Ishikawa (cell line): ENCODE data around the gene ORC5.

Experiments
- CEBPB ChIP-seq: IDR thresholded peaks from 2 replicates; pipeline ENCODE4 v1.6.1; 2012
- CREB1 ChIP-seq: IDR thresholded peaks from 2 replicates; pipeline ENCODE4 v1.6.1; 2012; ENCODE audit warnings: low read depth
- EGR1 ChIP-seq: IDR thresholded peaks from 2 replicates; pipeline ENCODE4 v1.6.1; 2012
- EP300 ChIP-seq: IDR thresholded peaks from 2 replicates; pipeline ENCODE4 v1.6.1; 2012; ENCODE audit warnings: borderline replicate concordance
- FOXM1 ChIP-seq: IDR thresholded peaks from 2 replicates; pipeline ENCODE4 v1.6.1; 2012; ENCODE audit warnings: low read depth, borderline replicate concordance
- NFIC ChIP-seq: IDR thresholded peaks from 2 replicates; pipeline ENCODE4 v1.6.1; 2012
- RAD21 ChIP-seq: IDR thresholded peaks from 2 replicates; pipeline ENCODE4 v1.6.1; 2012; ENCODE audit warnings: low read depth
- TAF1 ChIP-seq: IDR thresholded peaks from 2 replicates; pipeline ENCODE4 v1.6.1; 2012; ENCODE audit warnings: low read depth, mild to moderate bottlenecking
- TCF12 ChIP-seq: IDR thresholded peaks from 2 replicates; pipeline ENCODE4 v1.6.1; 2012; ENCODE audit warnings: low read depth
- TEAD4 ChIP-seq: IDR thresholded peaks from 2 replicates; pipeline ENCODE4 v1.6.1; 2012
- YY1 ChIP-seq: IDR thresholded peaks from 2 replicates; pipeline ENCODE4 v1.6.1; 2012; ENCODE audit warnings: low read depth
- ZBTB7A ChIP-seq: IDR thresholded peaks from 2 replicates; pipeline ENCODE4 v1.6.1; 2012; ENCODE audit warnings: low read depth
- TF ChIP-seq, protein P1 (sequence below): IDR thresholded peaks from 2 replicates; pipeline ENCODE4 v1.6.1; 2012
- TF ChIP-seq, protein P2 (sequence below): IDR thresholded peaks from 2 replicates; pipeline ENCODE4 v1.6.1; 2012
- TF ChIP-seq, protein P3 (sequence below): IDR thresholded peaks from 2 replicates; pipeline ENCODE4 v1.6.1; 2012; ENCODE audit warnings: low read depth, mild to moderate bottlenecking

ORC5 gene

DNA sequence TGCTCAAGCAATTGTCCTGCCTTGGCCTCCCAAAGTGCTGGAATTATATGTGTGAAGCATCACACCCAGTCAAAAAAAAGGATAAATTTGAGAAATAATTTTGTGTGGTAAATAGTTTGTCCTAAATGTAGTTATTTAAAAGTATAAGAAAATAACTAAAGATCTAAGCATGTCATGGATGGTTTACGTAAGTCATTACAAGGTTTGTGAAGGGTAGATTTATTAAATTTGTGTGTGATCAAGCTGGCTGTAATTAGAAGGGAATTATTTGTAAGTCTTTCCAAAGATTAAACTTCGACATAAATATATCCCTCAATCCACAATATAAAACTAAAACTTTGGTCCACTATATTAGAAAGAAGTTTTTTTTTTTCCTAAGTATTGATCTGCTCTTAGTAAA lies 28.6 kb downstream of the ORC5 start:
- TF ChIP-seq TCF12: no peak
- TF ChIP-seq, protein P1, sequence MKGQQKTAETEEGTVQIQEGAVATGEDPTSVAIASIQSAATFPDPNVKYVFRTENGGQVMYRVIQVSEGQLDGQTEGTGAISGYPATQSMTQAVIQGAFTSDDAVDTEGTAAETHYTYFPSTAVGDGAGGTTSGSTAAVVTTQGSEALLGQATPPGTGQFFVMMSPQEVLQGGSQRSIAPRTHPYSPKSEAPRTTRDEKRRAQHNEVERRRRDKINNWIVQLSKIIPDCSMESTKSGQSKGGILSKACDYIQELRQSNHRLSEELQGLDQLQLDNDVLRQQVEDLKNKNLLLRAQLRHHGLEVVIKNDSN: no peak
- no peak for TF ChIP-seq EGR1
- no peak for TF ChIP-seq TEAD4
- TF ChIP-seq, protein P2, sequence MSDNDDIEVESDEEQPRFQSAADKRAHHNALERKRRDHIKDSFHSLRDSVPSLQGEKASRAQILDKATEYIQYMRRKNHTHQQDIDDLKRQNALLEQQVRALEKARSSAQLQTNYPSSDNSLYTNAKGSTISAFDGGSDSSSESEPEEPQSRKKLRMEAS: no peak
- no peak for TF ChIP-seq YY1
- TF ChIP-seq, protein P3, sequence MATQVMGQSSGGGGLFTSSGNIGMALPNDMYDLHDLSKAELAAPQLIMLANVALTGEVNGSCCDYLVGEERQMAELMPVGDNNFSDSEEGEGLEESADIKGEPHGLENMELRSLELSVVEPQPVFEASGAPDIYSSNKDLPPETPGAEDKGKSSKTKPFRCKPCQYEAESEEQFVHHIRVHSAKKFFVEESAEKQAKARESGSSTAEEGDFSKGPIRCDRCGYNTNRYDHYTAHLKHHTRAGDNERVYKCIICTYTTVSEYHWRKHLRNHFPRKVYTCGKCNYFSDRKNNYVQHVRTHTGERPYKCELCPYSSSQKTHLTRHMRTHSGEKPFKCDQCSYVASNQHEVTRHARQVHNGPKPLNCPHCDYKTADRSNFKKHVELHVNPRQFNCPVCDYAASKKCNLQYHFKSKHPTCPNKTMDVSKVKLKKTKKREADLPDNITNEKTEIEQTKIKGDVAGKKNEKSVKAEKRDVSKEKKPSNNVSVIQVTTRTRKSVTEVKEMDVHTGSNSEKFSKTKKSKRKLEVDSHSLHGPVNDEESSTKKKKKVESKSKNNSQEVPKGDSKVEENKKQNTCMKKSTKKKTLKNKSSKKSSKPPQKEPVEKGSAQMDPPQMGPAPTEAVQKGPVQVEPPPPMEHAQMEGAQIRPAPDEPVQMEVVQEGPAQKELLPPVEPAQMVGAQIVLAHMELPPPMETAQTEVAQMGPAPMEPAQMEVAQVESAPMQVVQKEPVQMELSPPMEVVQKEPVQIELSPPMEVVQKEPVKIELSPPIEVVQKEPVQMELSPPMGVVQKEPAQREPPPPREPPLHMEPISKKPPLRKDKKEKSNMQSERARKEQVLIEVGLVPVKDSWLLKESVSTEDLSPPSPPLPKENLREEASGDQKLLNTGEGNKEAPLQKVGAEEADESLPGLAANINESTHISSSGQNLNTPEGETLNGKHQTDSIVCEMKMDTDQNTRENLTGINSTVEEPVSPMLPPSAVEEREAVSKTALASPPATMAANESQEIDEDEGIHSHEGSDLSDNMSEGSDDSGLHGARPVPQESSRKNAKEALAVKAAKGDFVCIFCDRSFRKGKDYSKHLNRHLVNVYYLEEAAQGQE: no peak
- no peak for TF ChIP-seq EP300
- no peak for TF ChIP-seq FOXM1
- no peak for TF ChIP-seq TAF1
- TF ChIP-seq CREB1: no peak
- no peak for TF ChIP-seq RAD21

DNA sequence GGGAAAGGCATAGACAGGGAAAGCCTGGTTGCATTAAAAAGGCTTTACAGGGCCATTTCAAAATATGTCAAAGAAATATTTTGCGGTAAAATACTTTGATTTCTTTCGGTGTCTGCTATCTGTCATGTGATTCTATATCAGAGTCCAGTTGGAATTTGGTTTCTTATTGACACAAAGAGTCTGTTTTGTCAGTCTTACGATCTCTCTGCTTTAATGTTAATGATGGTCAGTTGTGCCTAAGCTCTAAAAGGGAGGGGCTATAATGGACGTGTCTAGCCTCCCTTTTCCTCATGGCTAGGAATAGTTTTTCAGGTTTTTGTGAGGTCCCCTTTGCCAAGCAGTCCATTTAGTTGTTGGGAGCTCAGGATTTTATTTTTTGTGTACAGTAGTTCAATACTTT lies 31.5 kb downstream of the ORC5 start:
- no peak for TF ChIP-seq CREB1
- no peak for TF ChIP-seq FOXM1

DNA sequence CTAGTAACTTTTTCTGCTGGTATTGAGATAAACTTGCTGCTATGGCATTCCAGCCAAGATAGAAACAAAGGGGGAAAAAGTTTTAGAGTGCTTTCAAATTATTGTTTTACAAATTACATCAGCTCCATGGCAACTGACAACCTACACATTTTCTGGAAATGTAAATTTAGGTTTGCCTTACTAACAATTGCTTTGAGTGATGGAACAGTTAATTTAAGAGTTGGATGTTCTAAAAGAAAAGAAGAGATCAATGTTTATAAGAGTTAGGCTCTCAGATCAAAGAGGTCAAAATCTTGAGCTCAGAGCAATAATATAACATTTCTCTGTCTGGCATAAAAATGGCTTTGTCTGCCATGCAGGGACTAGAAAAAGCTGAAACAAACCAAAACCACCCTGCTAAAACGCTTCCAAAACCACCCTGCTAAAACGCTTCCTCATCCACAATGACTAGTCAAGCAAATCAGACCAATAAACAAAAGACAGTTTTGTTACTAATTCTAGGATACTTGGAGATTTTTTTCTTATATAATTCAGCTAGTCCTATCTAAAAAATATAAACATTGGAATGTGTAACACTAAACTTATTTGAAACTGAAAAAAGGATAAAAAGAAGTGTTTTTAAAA lies 32.3 kb downstream of the ORC5 start:
- TF ChIP-seq CREB1 (no peak), YY1 (no peak), TEAD4 (no peak), ZBTB7A (no peak), TAF1 (no peak), NFIC (no peak), RAD21 (no peak), EGR1 (no peak), TCF12 (no peak), EP300 (no peak), CEBPB (no peak), FOXM1 (no peak)
- TF ChIP-seq, protein P3: no peak
- TF ChIP-seq, protein P1: no peak
- TF ChIP-seq, protein P2: no peak

DNA sequence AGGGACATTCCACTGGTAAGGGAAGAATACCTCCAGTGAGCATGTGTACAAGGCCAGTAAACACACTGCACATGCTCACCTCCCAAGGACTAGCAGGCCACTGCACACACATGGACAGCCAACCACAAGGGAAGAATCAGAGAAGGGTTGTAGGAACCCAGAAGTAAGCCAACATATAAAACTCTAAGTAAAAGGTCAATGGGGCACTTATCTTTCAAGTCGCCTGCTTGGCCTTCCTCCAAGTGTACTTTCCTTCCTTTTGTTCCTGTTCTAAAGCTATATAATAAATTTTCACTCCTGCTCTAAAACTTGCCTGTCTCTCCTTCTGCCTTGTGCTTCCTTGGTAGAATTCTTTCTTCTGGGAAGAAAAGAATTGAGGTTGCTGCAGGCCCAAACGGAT lies 33.0 kb downstream of the ORC5 start:
- TF ChIP-seq, protein P2: no peak
- TF ChIP-seq, protein P1: no peak
- TF ChIP-seq TAF1 (no peak), CREB1 (no peak), TEAD4 (no peak), YY1 (no peak), ZBTB7A (no peak), RAD21 (no peak), EP300 (no peak), NFIC (no peak), EGR1 (no peak), TCF12 (no peak), CEBPB (no peak), FOXM1 (no peak)
- TF ChIP-seq, protein P3: no peak
